NAMALWA (cell line): ENCODE data around the gene SLC41A3.
"Not testable (repeated sequence)": the region's sequence is repeated elsewhere in the genome, so short reads cannot be mapped to it uniquely, and the experiment has no call there.

ENCODE experiments used
- DNase-seq: peaks from one replicate; pipeline ENCODE4 v3.0.0-alpha.2; 2015; ENCODE audit warnings: low spot score

The SLC41A3 gene

DNA sequence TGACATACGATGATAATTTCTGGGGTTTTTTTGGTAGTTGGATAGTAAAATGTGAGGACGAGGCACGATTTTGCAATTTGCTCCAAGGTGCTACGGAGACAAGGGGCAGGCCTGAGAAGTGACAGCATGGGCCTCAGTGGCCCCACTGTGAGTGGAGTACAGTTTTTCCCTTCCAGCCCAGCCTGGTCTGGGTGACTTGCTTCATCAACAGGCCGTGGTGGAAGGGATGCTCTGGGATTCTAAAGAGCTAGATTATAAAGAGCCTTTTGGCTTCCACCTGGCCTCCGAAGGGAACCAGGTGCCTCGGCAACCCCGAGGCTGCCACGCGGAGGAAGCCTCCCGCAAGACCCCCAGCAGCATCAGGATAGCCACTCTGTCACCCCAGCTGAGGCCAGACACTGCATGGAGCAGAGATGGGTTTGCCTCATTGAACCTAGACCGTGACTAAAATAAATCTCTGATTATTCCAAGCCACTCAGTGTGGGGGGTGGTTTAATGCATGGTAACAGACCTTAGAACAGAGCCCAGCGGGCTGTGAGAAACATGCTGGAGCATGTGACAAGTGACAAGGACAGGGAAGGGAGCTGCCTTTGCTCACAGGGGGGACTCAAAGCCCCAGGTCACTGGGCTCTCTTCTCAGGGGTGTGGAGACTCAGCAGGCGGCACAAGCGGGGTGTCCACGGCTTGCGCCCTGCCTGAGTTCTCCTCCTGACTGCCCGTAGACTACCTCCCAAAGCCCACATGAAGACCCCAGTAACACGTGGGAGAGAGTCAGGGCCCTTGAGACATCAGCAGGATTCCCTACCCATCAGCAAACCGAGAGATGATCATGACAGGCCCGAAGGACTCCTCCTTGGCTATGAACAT is 22.6 kb upstream of the SLC41A3 start:
- DNase-seq = no peak

DNA sequence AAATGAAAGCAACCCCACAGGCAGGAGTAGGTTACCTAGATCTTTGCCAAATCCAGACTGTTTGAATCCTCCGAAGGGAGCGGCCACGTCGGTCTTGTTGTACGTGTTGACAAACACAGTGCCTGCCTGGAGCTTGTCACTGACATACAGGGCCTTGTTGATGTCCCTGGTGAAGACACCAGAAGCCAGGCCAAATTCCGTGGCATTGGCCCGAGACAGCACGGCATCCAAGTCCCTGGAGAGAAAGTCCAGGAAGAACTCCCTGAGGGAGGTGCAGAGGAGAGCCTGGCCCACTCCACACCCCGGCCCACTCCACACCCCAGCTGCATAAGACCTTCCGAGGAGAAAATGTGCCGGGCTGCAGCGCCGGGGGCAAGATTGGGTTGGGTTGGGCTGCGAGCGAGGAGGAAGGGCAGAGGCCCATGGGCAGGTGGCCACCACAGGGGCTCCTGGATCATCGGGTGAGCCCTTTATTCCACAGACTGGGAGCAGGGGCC is 21.8 kb upstream of the SLC41A3 start:
- no peak for DNase-seq

DNA sequence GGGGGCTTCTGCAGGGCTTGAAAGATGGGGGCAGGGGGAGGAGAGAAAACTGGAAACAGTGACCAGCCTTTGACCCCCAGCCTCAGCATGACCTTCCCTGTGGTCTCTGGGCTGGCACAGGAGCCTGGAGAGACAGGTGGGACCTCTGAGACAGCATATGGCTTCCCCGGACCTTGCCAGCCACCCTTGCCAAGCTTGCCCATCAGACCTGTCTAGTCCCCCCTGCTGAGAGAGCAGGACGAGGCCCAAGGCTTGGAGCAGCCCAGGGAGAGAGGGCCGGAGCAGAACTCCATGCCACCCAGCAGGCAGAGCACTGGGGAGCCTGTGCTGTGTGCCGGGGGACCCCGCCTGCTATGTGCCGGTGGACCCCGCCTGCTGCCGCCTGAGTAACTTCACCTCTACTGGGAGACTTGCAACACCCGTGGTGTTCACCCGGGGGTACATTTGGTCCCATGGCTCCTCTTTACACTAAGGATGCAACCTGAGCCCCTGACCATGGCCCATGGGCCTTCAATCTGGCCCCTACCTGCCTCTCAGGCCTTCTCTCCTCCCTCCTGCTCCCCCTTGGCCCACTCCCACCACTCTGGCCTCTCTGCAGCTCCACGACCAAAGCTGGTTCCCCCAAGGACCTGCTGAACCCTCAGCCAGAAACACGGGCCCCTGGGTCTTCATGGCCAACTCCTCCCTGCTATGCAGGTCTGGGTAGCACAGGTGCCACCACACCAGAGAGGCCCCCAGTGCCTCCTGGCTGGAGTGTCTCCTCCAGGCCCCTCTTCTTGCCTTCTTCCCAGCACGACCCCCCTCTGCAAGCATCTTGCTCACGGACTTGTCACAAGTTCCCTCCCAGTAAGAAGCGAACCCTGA is 21.1 kb upstream of the SLC41A3 start:
- DNase-seq = no peak

DNA sequence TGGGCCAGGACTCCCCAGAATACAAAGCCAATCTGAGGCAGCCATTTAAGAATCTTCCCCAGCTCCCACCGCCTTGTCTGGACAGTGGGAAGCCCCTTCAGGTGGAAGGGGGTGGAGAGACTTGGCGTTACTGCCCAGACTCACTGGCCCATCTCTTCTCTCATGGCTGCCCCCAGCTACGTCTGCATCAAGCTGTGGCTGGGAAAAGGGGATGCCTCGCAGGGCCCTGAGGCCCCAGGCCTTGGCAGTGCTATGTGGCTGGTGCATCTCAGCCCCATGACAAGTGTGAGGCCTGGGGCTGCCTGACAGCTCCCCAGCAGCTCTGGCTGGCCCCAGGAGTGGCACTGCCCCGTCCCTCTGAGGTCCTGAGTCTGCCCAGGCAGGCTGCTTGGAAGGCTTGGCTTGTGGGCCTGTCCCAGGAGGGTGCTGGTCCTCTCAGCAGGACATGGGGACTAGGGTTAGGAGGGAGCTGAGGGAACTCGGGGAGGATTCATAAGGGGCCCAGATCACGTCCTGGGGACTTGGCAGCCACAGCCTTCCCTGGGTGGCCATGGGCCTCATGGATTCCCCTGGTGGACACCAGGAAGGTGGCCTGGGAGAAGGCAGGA is 20.2 kb upstream of the SLC41A3 start:
- no peak for DNase-seq

DNA sequence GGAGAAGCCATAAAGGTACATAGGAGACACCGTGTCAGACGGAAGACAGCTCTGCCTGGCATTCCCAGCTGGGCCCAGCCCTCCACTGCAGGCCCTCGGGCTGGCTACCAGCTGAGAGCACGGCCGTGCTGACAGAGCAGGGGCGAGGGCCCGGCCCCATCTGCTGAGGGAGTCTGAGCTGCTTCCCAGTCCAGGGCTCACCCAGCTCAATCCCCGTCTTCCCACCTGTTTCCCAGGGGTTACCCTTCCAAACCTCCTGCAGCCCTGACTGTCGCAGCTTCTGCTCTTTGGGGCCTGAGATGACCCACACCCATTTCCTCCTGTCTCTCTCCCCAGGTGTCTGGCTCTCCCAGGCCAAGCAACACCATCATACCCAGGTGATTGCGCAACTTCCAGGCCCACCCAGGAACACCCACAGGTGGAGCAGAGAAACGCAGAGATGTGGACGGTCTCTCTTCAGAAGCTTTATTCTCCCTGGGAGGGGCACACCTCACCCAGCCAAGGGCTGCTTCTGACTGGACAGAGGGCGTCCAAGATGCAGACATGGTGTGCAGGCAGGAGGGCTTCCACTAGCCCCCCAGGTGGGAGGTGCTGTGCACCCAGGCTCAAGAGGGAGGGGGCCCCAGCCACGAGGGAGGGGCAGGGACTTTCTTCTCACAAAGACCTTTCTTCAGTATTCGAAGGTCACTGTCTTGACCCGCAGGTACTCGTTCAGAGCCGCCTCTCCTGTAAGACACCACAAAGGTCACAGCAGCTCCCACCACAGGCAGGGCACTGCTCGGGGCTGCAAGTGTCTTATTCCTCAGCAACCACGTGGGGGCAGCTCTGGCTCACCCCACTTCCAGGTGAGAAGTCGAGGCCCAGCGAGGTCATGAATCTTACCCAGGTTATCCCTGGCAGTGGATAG is 19.4 kb upstream of the SLC41A3 start:
- DNase-seq = peak; percentile 22

DNA sequence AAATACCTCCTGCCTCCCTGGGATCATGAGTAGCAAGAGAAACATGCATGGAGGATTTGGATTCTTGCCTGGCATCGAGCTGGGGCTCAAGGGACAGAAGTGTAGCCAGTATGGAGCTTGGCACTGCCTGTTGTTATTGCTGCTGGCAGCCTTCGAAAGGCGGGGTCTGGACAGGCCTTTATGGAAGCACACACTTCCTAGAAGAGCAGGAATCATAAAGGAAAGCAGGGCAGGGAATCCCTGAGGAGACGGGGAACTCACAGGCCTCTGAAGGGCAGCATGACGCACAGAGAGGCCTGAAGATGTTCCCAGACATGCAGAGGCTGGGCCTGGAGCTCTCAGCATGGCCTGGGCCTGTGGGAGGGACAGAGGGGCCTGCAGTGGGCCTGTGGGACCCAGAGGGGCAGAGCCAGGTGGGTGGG is 18.6 kb upstream of the SLC41A3 start:
- no peak for DNase-seq

DNA sequence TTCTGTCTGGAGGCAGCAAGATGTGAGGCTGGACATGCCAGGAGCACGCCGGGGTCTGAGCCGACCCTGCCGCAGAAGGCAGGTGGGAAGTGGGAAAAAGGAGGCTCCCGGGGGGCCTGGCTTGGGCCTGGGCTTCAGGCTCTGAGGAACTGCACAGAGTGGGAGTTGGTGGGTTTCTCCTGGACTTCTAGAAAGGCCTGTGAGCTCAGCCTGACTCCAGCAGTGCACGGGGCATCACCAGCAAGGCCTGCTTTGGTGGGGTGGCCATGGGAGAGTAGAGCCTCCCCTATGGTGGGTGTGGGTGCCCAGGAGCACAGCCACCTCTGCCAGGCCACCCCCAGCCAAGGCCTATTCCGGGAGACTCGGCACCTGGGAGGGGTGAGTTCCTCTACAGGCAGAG is 18.1 kb upstream of the SLC41A3 start:
- DNase-seq = no peak

DNA sequence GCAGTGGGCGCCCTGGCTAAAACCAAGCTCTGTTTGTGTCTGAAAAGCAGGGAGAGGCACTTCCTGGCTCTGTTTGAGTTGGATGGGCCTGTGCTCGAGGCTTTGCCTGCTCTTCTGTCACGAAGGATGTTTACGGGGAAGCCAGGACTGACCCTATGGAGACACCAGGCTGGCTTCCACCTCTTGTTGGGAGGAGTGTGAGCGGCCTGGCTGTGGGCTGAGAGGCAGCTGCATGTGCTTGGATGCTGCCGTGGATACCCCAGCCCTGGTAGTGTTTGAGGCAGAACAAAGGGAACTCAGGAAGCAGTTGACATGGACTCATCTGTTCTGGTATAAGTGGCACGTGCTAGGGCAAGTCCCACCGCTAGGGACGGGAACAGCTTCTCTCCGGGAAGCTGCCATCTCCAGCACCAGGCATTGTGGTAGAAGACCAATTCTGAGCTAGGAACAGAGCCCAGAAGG is 17.6 kb upstream of the SLC41A3 start:
- DNase-seq = no peak

DNA sequence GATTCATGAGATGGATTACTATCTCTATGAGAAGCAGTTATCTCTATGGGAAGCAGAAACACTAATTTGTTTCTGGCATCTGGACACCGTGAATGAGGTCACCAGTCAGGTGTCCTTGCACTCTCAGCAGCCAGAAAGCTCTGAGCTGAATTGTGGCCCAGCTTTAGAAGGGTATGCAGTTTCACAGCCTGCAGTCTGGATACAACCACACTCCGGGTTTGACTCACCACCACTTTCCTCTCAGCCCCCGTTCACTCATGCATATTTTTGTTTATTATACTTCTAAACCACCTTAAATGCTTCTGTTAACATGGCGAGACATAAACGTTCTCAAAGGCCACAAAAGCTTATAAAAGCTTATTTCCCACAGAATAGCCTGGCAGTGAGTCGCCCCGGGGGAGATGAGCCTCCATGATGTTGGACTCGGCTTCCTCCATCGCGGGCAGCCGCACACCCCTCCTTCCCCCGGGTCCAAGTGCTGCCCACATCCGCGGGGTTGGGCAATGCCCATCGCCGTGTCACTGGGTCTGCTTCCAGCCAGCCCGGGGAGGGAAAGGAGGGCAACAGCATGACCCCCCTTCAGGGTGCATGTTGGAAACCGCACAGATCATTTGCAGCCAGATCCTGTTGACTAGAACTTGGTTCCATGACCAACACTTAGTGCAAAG is 16.8 kb upstream of the SLC41A3 start:
- no peak for DNase-seq

DNA sequence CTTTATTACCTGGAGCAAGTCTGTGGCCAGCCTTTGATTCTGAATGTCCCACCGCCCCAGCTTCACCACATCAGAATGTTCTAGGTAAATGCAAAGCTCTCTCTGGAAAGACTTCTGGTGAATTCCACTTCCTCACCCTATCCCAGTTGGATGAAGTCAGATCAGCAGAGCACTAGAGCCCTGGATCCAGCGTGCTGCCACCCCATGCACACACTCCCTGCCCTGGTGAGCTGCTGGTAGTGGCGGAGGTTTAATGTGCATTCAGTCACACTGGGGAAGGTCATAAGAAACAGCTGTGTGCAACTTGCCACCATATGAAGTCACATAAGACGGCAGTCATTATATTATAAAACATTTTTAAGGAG is 16.3 kb upstream of the SLC41A3 start:
- no peak for DNase-seq

DNA sequence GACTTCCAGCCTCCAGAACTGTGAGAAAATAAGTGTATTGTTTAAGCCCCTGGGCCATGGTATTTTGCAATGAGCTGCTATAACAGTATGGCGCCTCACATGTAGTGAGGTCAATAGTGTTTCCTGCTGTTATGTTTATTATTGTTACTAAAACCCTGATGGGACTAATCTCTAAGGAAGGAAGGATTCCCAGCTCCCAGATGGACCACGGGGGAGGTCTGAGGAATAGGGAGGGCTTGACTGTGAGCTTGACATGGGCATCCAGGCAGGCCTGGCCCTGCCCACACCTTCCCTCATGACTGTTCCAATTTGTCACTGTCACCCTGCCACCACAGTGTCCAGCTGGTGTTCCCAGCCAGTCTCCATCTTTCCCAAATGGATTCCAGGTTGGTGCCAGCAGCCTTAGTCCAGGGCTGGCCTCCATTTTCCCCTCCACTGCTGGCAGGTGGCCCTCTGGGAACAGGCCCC is 14.5 kb upstream of the SLC41A3 start:
- no peak for DNase-seq

DNA sequence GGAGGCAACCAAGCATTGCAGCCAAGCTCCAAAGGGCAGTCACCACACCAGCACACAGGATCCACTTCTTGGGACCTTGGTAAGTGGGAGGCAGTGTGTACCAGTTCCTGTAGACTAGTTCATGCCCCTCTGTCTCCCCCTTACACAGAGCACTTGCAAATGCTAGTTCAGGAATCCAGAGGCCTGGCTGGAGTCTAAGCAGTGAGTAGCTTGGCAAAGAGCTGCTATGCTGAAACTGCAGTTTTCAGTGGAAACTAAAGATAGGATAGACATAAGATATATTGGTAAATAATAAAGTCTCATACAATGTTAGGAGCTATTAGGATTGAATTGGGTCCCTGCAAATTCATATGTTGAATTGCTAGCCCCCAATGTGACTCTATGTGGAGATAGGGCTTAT is 13.9 kb upstream of the SLC41A3 start:
- DNase-seq = no peak

DNA sequence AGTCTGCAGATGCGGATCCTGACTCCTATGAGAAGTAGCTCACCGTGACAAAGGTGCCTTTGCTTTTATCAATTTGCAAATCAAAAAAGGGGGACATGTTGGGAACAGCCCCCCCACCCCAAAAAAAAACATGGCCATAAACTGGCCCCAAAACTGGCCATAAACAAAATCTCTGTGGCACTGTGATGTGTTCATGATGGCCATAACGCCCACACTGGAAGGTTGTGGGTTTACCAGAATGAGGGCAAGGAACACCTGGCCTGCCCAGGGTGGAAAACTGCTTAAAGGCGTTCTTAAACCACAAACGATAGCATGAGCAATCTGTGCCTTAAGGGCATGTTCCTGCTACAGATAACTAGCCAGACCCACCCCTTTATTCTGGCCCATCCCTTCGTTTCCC is 12.3 kb upstream of the SLC41A3 start:
- DNase-seq = not testable (repeated sequence)

DNA sequence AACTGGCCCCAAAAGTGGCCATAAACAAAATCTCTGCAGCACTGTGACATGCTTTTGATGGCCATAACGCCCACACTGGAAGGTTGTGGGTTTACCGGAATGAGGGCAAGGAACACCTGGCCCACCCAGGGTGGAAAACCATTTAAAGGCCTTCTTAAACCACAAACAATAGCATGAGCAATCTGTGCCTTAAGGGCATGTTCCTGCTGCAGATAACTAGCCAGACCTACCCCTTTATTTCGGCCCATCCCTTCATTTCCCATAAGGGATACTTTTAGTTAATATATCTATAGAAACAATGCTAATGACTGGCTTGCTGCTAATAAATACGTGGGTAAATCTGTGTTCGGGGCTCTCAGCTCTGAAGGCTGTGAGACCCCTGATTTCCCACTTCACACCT is 8.2 kb upstream of the SLC41A3 start:
- DNase-seq = not testable (repeated sequence)

DNA sequence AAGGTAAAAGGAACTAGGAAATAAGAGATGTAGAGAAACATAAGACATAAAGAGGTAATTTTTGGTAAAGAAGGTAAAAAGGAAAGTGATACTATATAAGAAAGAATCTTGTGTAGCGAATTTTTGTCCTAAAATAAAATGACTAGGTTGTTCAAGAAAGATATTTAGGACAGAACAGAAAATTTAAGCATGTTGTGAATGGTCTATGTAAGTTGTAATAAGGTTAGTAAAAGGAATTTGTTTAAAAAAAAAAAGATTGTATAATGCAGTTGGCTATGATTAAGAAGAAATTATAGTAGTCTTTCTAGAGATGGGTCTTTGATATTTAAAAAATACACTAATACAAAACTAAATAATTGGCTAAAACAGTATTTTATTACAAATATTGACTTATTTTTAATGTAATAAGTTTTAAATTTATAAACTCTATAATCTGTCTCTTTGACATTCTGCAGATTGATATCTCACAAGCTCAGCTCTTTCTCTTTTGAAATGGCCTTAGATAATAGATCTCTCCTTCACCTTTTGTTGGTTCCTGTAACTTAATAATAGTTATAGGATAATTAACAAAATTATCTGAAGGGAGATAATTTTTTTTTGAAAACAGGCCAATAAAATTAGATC is 3.7 kb upstream of the SLC41A3 start:
- no peak for DNase-seq

DNA sequence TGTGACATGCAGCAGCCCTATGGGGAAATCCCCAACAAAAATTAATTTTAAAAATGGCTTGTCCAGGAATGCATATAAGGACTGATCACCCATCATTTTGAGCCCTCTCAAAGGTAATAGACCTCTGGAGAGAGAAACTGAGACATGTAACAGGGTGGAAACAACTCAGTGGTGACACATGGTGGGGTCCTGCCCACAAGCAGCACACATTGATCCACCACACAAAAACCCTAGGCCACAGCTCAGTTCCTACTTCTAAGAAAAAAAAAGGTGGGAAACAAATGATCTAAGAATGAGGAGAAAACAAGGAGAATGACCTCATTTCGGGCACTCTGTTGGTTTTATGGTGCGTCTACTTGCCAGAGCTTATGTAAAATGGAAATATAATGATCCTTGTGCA is 1.9 kb upstream of the SLC41A3 start:
- no peak for DNase-seq

DNA sequence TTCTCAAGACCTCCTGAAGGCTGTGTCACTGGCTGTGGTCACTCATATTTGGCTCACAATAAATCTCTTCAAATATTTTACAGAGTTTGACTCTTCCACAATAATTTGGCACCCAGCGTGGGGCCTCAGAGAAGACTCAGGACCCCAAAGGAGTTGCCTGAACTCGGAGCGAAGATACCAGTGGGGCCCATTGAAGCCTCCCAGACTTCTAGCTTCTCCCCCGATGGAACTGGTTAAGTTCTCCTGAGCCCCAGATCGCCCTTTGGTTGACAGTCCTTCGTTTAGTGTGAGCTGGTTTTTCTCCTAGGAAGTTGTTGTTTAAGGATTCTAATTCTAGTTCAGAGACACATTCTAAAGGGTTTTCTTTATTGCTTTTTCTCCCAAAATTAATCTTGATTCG is 1.4 kb upstream of the SLC41A3 start:
- DNase-seq = no peak

DNA sequence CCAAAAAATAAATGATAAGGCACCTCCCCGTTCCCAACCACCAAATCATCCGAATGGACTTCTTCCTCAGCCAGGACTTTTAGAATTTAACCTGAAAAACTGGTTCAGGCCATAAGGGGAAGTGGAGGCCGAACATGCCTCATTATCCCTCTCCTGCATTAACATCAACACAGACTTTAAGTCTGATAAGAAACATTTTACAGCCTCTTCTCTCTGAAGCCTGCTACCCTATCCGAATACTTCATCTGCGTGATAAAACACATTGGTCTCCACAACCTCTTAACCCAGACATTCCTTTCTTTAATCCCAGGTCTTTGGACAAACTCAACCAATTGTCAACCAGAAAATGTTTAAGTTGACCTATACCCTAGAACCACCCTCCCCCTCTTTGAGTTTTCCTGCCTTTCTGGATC is 850 bp upstream of the SLC41A3 start:
- DNase-seq = peak; percentile 8

DNA sequence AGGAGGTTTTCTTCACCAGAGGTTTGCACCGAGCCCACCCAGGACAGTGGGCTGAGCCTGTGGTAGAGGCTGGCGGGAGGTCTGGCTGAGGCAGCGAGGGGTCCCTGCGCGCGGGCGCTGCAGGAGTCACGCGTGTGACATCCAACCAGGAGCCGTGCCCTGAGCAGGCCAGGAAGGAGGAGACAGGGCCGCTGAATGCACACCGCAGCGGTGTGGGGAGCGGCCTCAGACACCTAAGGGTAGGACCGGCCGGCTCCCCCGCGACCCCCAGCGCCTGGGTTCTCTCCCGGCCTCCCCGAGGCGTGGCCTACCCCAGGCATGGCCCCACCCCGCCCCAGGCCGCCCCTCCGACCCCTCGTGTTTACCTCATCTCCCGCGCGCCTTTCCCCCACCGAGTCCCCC is 412 bp downstream of the SLC41A3 start:
- peak; percentile 61 for DNase-seq

DNA sequence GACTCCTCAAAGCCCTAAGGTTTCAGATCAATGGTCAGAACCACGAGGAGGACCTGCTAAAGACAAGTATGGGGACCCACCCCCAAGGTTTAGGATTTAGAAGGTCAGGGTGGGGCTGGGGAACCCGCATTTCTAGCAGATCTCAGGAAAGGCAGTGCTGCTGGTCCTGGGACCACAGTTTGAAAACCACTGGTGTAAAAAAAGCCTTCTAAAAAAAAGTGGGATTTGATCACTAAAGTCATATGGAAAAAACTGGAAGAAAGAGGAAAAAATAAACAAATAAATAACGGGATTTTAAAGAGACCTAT is 832 bp downstream of the SLC41A3 start:
- DNase-seq = peak; percentile 33
